Ascending aorta (tissue), 2 donors: ENCODE measurements around the gene COL8A1. TPM values are rescaled to one million over a fixed set of nuclear protein-coding genes. Genes with fewer than 3 reads are reported as not detected.

Source experiments
- DNase-seq, 2 donors: peaks; one replicate each; pipeline ENCODE4 v3.0.0-alpha.2; 2019; ENCODE audit warnings: low spot score in 2 of 2
- H3K27ac ChIP-seq, 2 donors: fragments of 200-600 bp; sonication (generic); one replicate each; pipeline ENCODE4 v1.5.1; 2016 to 2017; ENCODE audit warnings: mild to moderate bottlenecking in 1 of 2
- H3K27me3 ChIP-seq: fragments of 200-600 bp; sonication (generic); one replicate; pipeline ENCODE4 v1.5.1; 2017
- H3K36me3 ChIP-seq, 2 donors: fragments of 200-600 bp; sonication (generic); one replicate each; pipeline ENCODE4 v1.5.1; 2016
- H3K4me1 ChIP-seq, 2 donors: fragments of 200-600 bp; sonication (generic); one replicate each; pipeline ENCODE4 v1.5.1; 2016 to 2017; ENCODE audit warnings: mild to moderate bottlenecking in 1 of 2
- H3K4me3 ChIP-seq, 2 donors: fragments of 200-600 bp; sonication (generic); one replicate each; pipeline ENCODE4 v1.5.1; 2016 to 2017; ENCODE audit warnings: mild to moderate bottlenecking in 1 of 2
- H3K9me3 ChIP-seq, 2 donors: fragments of 200-600 bp; sonication (generic); one replicate each; pipeline ENCODE4 v1.5.1; 2016
- CTCF ChIP-seq, 3 experiments: fragments of 200-600 bp in 2 of 3; fragments of 450-650 bp in 1 of 3; sonication (generic) in 2 of 3; IDR thresholded peaks; one replicate each; pipeline ENCODE4 v1.5.1; 2016 to 2019; ENCODE audit warnings: antibody characterized with exemption in 3 of 3, mild to moderate bottlenecking in 1 of 3, moderate library complexity in 1 of 3
- intact Hi-C: fragments of 100-400 bp; cut with DNase I; formaldehyde crosslinking; loops from one replicate; pipeline ENCODE4 v1.15.1; 2023
- total RNA-seq: library from RNA; depleted of rRNA; stranded (reverse); fragments of >200 nt; gene quantifications from one replicate; pipeline ENCODE4 v1.1.0, GENCODE V29; 2016

The COL8A1 gene
- total RNA-seq, 1 donor from 2014 or later, result 459 TPM

GRCh38 chr3:99634881-99635280, 3.5 kb upstream of the COL8A1 start:
- no peaks in the 10 kb centered on the region for H3K36me3 ChIP-seq
- H3K27ac ChIP-seq, result peak overlapping the region; percentile 95
- no peak for TF ChIP-seq CTCF (IDR thresholded peaks at IDR 0.05)
- peak overlapping the region in 1 of 2 donors; percentile 87 for H3K4me3 ChIP-seq
- H3K9me3 ChIP-seq, result no peaks in the 10 kb centered on the region
- intact Hi-C loops, result loop anchor here (5.0 to 10.0 kb wide), 4 partner anchors 220 to 613 kb away; no protein-coding TSS in a partner anchor
- peaks cover 0 to 9% of the 10 kb centered on the region in 2 donors for H3K4me1 ChIP-seq
- no peaks in the 10 kb centered on the region for H3K27me3 ChIP-seq
- no peak for DNase-seq

- Histone ChIP-seq H3K27ac (peak overlapping the region; percentile 95), H3K4me3 (peak overlapping the region in 1 of 2 donors; percentile 87), H3K36me3 (no peaks in the 10 kb centered on the region), H3K4me1 (peaks cover 0 to 9% of the 10 kb centered on the region in 2 donors), H3K9me3 (no peaks in the 10 kb centered on the region), H3K27me3 (no peaks in the 10 kb centered on the region)
- TF ChIP-seq CTCF (IDR thresholded peaks at IDR 0.05), result no peak
- DNase-seq, result no peak
- intact Hi-C loops, result loop anchor here (5.0 to 10.0 kb wide), 4 partner anchors 221 to 613 kb away; no protein-coding TSS in a partner anchor
These were observed 3.0 kb upstream of the COL8A1 start for GRCh38 chr3:99635348-99635747.

GRCh38 chr3:99637016-99637367, 1.4 kb upstream of the COL8A1 start:
- Histone ChIP-seq H3K27me3 (no peaks in the 10 kb centered on the region), H3K27ac (peak overlapping the region; percentile 95), H3K9me3 (no peaks in the 10 kb centered on the region), H3K36me3 (no peaks in the 10 kb centered on the region), H3K4me3 (peak overlapping the region; percentile 67 to 87), H3K4me1 (peaks cover 0 to 9% of the 10 kb centered on the region in 2 donors)
- no peak for DNase-seq
- intact Hi-C loops, result loop anchor here (2.0 to 10.0 kb wide), 5 partner anchors 138 to 615 kb away; no protein-coding TSS in a partner anchor
- peak in 1 of 3 experiments; percentile 19 for TF ChIP-seq CTCF (IDR thresholded peaks at IDR 0.05)

GRCh38 chr3:99637368-99638111, 854 bp upstream of the COL8A1 start:
- Histone ChIP-seq H3K36me3 (no peaks in the 10 kb centered on the region), H3K9me3 (no peaks in the 10 kb centered on the region), H3K4me3 (peak overlapping the region; percentile 67 to 87), H3K27me3 (no peaks in the 10 kb centered on the region), H3K4me1 (peaks cover 0 to 9% of the 10 kb centered on the region in 2 donors), H3K27ac (peak overlapping the region; percentile 95)
- TF ChIP-seq CTCF (IDR thresholded peaks at IDR 0.05), result no peak
- no peak for DNase-seq
- intact Hi-C loops, result loop anchor here (2.0 to 10.0 kb wide), 6 partner anchors 51 to 615 kb away; no protein-coding TSS in a partner anchor

- Histone ChIP-seq H3K9me3 (no peaks in the 10 kb centered on the region), H3K4me3 (peak overlapping the region; percentile 67 to 87), H3K4me1 (peaks cover 0 to 14% of the 10 kb centered on the region in 2 donors), H3K27ac (peak overlapping the region; percentile 95), H3K27me3 (no peaks in the 10 kb centered on the region), H3K36me3 (no peaks in the 10 kb centered on the region)
- no peak for DNase-seq
- TF ChIP-seq CTCF (IDR thresholded peaks at IDR 0.05), result no peak
- intact Hi-C loops, result loop anchor here (2.0 to 10.0 kb wide), 5 partner anchors 49 to 617 kb away; no protein-coding TSS in a partner anchor
These were observed 1.2 kb downstream of the COL8A1 start for GRCh38 chr3:99639579-99639978.
